SH-SY5Y (cell line): Measurements from ENCODE around the gene SBF1.

Experiments
- GATA2 ChIP-seq: IDR thresholded peaks from 2 replicates; pipeline ENCODE4 v1.6.1; 2011; ENCODE audit warnings: mild to moderate bottlenecking, low read depth, low read length
- GATA3 ChIP-seq: IDR thresholded peaks from 2 replicates; pipeline ENCODE4 v1.6.1; 2011; ENCODE audit warnings: low read depth, mild to moderate bottlenecking, low read length, moderate library complexity

SBF1 gene

GRCh38 chr22:50403701-50404101 lies 71.1 kb downstream of the SBF1 start:
- TF ChIP-seq GATA3: no peak
- no peak for TF ChIP-seq GATA2

GRCh38 chr22:50401907-50402306 lies 72.9 kb downstream of the SBF1 start:
- TF ChIP-seq GATA2 (no peak), GATA3 (no peak)

GRCh38 chr22:50400931-50401330 lies 73.9 kb downstream of the SBF1 start:
- no peak for TF ChIP-seq GATA3
- no peak for TF ChIP-seq GATA2

GRCh38 chr22:50400406-50400805 lies 74.4 kb downstream of the SBF1 start:
- TF ChIP-seq GATA2 (no peak), GATA3 (no peak)

- TF ChIP-seq GATA3: no peak
- TF ChIP-seq GATA2: no peak
These were observed 75.0 kb downstream of the SBF1 start for GRCh38 chr22:50399751-50400331.

- TF ChIP-seq GATA2: no peak
- no peak for TF ChIP-seq GATA3
These were observed 75.8 kb downstream of the SBF1 start for GRCh38 chr22:50398831-50399648.

- TF ChIP-seq GATA2 (no peak), GATA3 (no peak)
These were observed 78.0 kb downstream of the SBF1 start for GRCh38 chr22:50396751-50397370.
